ENCODE results near the gene ZNF423.
"Not testable (repeated sequence)": the region's sequence is repeated elsewhere in the genome, so short reads cannot be mapped to it uniquely, and the experiment has no call there.

- TF ChIP-seq, protein P1, sequence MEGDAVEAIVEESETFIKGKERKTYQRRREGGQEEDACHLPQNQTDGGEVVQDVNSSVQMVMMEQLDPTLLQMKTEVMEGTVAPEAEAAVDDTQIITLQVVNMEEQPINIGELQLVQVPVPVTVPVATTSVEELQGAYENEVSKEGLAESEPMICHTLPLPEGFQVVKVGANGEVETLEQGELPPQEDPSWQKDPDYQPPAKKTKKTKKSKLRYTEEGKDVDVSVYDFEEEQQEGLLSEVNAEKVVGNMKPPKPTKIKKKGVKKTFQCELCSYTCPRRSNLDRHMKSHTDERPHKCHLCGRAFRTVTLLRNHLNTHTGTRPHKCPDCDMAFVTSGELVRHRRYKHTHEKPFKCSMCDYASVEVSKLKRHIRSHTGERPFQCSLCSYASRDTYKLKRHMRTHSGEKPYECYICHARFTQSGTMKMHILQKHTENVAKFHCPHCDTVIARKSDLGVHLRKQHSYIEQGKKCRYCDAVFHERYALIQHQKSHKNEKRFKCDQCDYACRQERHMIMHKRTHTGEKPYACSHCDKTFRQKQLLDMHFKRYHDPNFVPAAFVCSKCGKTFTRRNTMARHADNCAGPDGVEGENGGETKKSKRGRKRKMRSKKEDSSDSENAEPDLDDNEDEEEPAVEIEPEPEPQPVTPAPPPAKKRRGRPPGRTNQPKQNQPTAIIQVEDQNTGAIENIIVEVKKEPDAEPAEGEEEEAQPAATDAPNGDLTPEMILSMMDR (IDR thresholded peaks at IDR 0.05) = not testable (repeated sequence)
- TF ChIP-seq POLR2A (IDR thresholded peaks at IDR 0.05) = not testable (repeated sequence)
Observed at GRCh38 chr16:49677661-49678060, 178.3 kb downstream of the ZNF423 start.
